NCI-H2107 (cell line): ENCODE measurements around the gene ANKZF1.

Source experiments
- DNase-seq: peaks from one replicate; lab custom pipeline; 2025; lab: John Stamatoyannopoulos, UW

ANKZF1 gene

GRCh38 chr2:219223831-219224610, 5.6 kb upstream of the ANKZF1 start:
- DNase-seq, result no peak

- DNase-seq, result no peak
Observed at GRCh38 chr2:219225350-219225749, 4.3 kb upstream of the ANKZF1 start.

- DNase-seq, result no peak
Observed at GRCh38 chr2:219228041-219228910, 1.3 kb upstream of the ANKZF1 start.

- DNase-seq, result no peak
Observed at GRCh38 chr2:219228911-219229304, 698 bp upstream of the ANKZF1 start.

GRCh38 chr2:219230059-219230540, 494 bp downstream of the ANKZF1 start:
- no peak for DNase-seq

- no peak for DNase-seq
Observed at GRCh38 chr2:219234331-219234730, 4.7 kb downstream of the ANKZF1 start.

- no peak for DNase-seq
Observed at GRCh38 chr2:219243291-219243761, 13.7 kb downstream of the ANKZF1 start.

GRCh38 chr2:219244789-219245147, 15.2 kb downstream of the ANKZF1 start:
- DNase-seq, result no peak

- DNase-seq, result peak; percentile 77
Observed at GRCh38 chr2:219245148-219245898, 15.7 kb downstream of the ANKZF1 start, which contains the start of the genes GLB1L and STK16. Gene GLB1L (minus strand): TSS chr2:219245444. CDS start chr2:219243573, 1,871 bp downstream. Gene STK16 (plus strand): TSS chr2:219245479. CDS start chr2:219246000, 521 bp downstream.

GRCh38 chr2:219245899-219246230, 16.3 kb downstream of the ANKZF1 start:
- no peak for DNase-seq

GRCh38 chr2:219246559-219246958, 17.0 kb downstream of the ANKZF1 start:
- DNase-seq, result no peak

- DNase-seq, result no peak
Observed at GRCh38 chr2:219247678-219248642, 18.4 kb downstream of the ANKZF1 start.

- no peak for DNase-seq
Observed at GRCh38 chr2:219248845-219249202, 19.2 kb downstream of the ANKZF1 start.

GRCh38 chr2:219249203-219249980, 19.8 kb downstream of the ANKZF1 start:
- peak; percentile 40 for DNase-seq

GRCh38 chr2:219250049-219250781, 20.6 kb downstream of the ANKZF1 start:
- no peak for DNase-seq

GRCh38 chr2:219251656-219252055, 22.1 kb downstream of the ANKZF1 start:
- no peak for DNase-seq

GRCh38 chr2:219252084-219252483, 22.5 kb downstream of the ANKZF1 start:
- DNase-seq, result peak; percentile 6

- DNase-seq, result no peak
Observed at GRCh38 chr2:219252570-219252899, 22.9 kb downstream of the ANKZF1 start.

GRCh38 chr2:219252900-219253752, 23.5 kb downstream of the ANKZF1 start, which contains the start of gene TUBA4B:
Gene TUBA4B (plus strand): TSS chr2:219253243. CDS start chr2:219253408, 165 bp downstream.
- no peak for DNase-seq
